ENCODE data around the gene COBL. TPM values are rescaled to one million over a fixed set of nuclear protein-coding genes. Genes with fewer than 3 reads are reported as not detected.

The COBL gene
- total RNA-seq, 1 experiment from 2014 or later = 52.3 TPM

DNA sequence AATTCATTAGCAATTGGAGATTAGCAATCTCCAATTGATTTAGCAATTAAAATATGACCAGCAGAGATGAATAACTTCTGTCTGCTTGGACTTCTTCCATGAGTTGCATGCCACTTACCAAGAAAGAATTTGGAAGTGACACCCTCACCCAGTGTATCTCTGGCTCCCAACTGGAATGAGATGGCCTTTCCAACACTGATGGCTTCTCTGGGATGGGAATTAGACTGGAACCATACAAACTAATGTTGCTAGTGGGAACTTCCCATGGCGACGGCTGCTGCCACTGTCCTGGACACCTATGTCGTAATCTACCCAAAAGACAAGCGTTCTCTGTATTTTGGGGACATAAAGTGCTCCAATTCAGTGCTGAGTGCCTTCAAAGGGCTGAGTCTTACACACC lies 192.3 kb downstream of the COBL start:
- Histone ChIP-seq H3K56ac (ENCODE audit: insufficient read length, low read depth, low read length) (no peak overlapping the region), H3K23me2 (ENCODE audit: insufficient read length, low read depth, low read length, poor library complexity, severe bottlenecking) (no peaks in the 10 kb centered on the region), H3K9ac (ENCODE audit: extremely low read depth, insufficient read length, low read length) (no peak overlapping the region), H3K4ac (ENCODE audit: low read depth, low read length) (no peak overlapping the region), H3K79me1 (ENCODE audit: insufficient read depth, low read depth, low read length, poor library complexity, severe bottlenecking) (no peaks in the 10 kb centered on the region), H3K14ac (ENCODE audit: insufficient read depth, low read length) (no peak overlapping the region), H2BK15ac (ENCODE audit: low read depth, low read length) (no peak overlapping the region), H3K23ac (ENCODE audit: insufficient read length, low read depth, low read length) (no peak overlapping the region), H4K5ac (ENCODE audit: insufficient read length, low read depth, low read length) (no peak overlapping the region), H2BK120ac (ENCODE audit: low read depth, low read length, poor library complexity, severe bottlenecking) (no peak overlapping the region), H3K27ac (ENCODE audit: insufficient read length, low read depth, low read length) (no peak overlapping the region), H4K8ac (replicated peaks; ENCODE audit: insufficient read length, low read depth, low read length) (no peak overlapping the region), H3K9me3 (ENCODE audit: control insufficient read depth, low read depth, low read length) (no peaks in the 10 kb centered on the region), H2AFZ (ENCODE audit: low read length) (no peak overlapping the region), H3K4me1 (ENCODE audit: insufficient read depth, low read length) (no peaks in the 10 kb centered on the region), H4K91ac (ENCODE audit: insufficient read length, low read depth, low read length) (no peak overlapping the region), H3T11ph (ENCODE audit: low read length) (no peak overlapping the region), H2AK5ac (ENCODE audit: insufficient read length, low read length) (no peak overlapping the region), H3K4me2 (ENCODE audit: insufficient read depth, insufficient read length, low read length) (no peak overlapping the region), H3K18ac (ENCODE audit: insufficient read length, low read depth, low read length) (no peak overlapping the region), H2BK12ac (ENCODE audit: insufficient read length, low read depth, low read length) (no peak overlapping the region), H4K20me1 (ENCODE audit: control insufficient read depth, insufficient read depth, insufficient read length) (no peaks in the 10 kb centered on the region), H2BK20ac (ENCODE audit: low read depth, low read length, poor library complexity, severe bottlenecking) (no peak overlapping the region), H3K79me2 (ENCODE audit: insufficient read depth, low read length) (no peaks in the 10 kb centered on the region), H2BK5ac (ENCODE audit: insufficient read length, low read length) (no peak overlapping the region), H3K27me3 (ENCODE audit: insufficient read depth, low read length) (no peaks in the 10 kb centered on the region)
- Mint-ChIP-seq H3K9me3 (no peaks in the 10 kb centered on the region), H3K27me3 (ENCODE audit: low read depth) (no peaks in the 10 kb centered on the region), H3K27ac (no peak overlapping the region), H3K4me3 (no peak overlapping the region), H3K36me3 (ENCODE audit: insufficient read depth in 1 of 3, low read depth in 3 of 3) (peaks cover 0 to 16% (median 6%) of the 10 kb centered on the region in 3 experiments; a peak in 2 of 7 replicates), H3K4me1 (peaks cover 5 to 6% of the 10 kb centered on the region in 2 experiments; a peak in 2 of 4 replicates)
- DNase-seq = no peak
- WGBS (ENCODE audit: extremely low coverage, insufficient read length, low lambda C conversion rate) = no CpG with 5 or more reads among the region's 4 CpGs
- TF ChIP-seq, protein P1, sequence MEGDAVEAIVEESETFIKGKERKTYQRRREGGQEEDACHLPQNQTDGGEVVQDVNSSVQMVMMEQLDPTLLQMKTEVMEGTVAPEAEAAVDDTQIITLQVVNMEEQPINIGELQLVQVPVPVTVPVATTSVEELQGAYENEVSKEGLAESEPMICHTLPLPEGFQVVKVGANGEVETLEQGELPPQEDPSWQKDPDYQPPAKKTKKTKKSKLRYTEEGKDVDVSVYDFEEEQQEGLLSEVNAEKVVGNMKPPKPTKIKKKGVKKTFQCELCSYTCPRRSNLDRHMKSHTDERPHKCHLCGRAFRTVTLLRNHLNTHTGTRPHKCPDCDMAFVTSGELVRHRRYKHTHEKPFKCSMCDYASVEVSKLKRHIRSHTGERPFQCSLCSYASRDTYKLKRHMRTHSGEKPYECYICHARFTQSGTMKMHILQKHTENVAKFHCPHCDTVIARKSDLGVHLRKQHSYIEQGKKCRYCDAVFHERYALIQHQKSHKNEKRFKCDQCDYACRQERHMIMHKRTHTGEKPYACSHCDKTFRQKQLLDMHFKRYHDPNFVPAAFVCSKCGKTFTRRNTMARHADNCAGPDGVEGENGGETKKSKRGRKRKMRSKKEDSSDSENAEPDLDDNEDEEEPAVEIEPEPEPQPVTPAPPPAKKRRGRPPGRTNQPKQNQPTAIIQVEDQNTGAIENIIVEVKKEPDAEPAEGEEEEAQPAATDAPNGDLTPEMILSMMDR (conservative IDR thresholded peaks at IDR 0.05) = no peak

All from H9 (cell line).